ENCODE results near the gene MFSD11. TPM values are rescaled to one million over a fixed set of nuclear protein-coding genes. Genes with fewer than 3 reads are reported as not detected.
A peak's percentile ranks its signal among the peaks of the same experiment; 100 is the strongest.
"Not testable (repeated sequence)": the region's sequence is repeated elsewhere in the genome, so short reads cannot be mapped to it uniquely, and the experiment has no call there.

The MFSD11 gene
- total RNA-seq, 1 experiment from 2014 or later: 16.6 TPM

DNA sequence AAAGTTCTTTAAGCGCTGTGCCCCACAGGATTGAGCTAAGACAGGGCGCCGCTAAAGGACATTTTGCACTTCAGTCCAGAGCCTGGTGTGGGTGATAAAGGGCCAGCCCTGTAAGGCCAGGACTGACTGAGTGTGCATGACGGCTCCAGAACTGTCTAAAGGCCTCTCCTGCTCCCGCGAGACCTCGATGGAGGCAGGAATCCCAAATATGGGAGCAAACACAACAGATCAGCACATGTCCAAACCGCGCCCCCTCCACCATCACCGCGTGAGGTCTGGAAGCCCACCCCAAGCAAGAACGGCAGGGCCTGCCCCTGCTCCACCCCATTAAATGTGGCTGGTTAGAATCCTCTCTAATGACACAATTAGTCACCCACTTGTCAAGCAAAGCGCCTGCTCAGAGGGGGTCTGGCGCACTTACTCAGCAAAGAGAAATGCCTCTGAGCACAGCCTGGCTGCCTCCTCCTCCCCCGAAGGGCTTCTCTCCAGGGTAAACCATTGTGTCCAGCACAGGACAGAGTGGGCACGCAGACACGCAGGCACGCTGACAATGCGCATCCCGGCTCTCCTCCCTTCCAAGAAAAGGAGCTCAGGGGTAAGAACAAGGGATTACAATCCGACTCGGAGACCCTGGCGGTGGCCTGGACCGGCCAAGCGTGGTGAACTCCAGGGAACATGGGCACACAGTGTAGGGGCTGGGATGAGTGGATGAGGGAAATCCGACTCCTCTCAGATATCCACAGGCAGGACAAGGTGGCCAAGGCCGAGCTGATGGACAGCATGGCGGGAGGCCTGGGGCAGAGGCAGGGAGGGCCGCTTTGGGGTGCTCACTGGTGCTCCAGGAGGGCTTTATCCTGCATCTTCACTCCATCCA lies 28.6 kb upstream of the MFSD11 start:
- DNase-seq (peak; percentile 88), ATAC-seq (peak; percentile 74)
- Histone ChIP-seq H3K27ac (ENCODE audit: low read length) (peak overlapping the region; percentile 64), H3K4me1 (ENCODE audit: insufficient read depth, low read length) (peaks cover 25% of the 10 kb centered on the region), H3K9ac (ENCODE audit: low read length) (peak overlapping the region; percentile 64), H2AFZ (ENCODE audit: low read length) (peak overlapping the region; percentile 66), H3K36me3 (ENCODE audit: low read depth, low read length) (peaks cover 8% of the 10 kb centered on the region; the same call in 1 of the 2 replicates), H3K4me3 (ENCODE audit: low read length) (peak overlapping the region; percentile 73), H3K9me3 (ENCODE audit: low read length) (no peaks in the 10 kb centered on the region), H4K20me1 (ENCODE audit: low read length) (no peaks in the 10 kb centered on the region), H3F3A (ENCODE audit: low read length, unreplicated experiment) (no peaks in the 10 kb centered on the region), H3K9me2 (replicated peaks; ENCODE audit: low read length) (no peaks in the 10 kb centered on the region), H3K79me2 (ENCODE audit: low read length) (peaks cover 36% of the 10 kb centered on the region), H3K4me2 (ENCODE audit: low read length) (peak overlapping the region; percentile 89), H3K27me3 (ENCODE audit: low read length) (no peaks in the 10 kb centered on the region)
- BruUV-seq (replicated peaks): TSS peak; percentile 95
- TF ChIP-seq EZH2 (IDR thresholded peaks at IDR 0.05; ENCODE audit: low read length, unreplicated experiment): no peak
- TF ChIP-seq, protein P1, sequence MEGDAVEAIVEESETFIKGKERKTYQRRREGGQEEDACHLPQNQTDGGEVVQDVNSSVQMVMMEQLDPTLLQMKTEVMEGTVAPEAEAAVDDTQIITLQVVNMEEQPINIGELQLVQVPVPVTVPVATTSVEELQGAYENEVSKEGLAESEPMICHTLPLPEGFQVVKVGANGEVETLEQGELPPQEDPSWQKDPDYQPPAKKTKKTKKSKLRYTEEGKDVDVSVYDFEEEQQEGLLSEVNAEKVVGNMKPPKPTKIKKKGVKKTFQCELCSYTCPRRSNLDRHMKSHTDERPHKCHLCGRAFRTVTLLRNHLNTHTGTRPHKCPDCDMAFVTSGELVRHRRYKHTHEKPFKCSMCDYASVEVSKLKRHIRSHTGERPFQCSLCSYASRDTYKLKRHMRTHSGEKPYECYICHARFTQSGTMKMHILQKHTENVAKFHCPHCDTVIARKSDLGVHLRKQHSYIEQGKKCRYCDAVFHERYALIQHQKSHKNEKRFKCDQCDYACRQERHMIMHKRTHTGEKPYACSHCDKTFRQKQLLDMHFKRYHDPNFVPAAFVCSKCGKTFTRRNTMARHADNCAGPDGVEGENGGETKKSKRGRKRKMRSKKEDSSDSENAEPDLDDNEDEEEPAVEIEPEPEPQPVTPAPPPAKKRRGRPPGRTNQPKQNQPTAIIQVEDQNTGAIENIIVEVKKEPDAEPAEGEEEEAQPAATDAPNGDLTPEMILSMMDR (conservative IDR thresholded peaks at IDR 0.05; ENCODE audit: low read depth, low read length): no peak
- ChIA-PET POLR2A (ENCODE audit: unreplicated experiment) (interaction anchor here (0.5 to 0.6 kb wide), 3 partner anchors 19 to 209 kb away, joined by 3 to 12 read pairs (median 9); no protein-coding TSS in a partner anchor), CTCF (no interaction called here)
- intact Hi-C loops (cut with micrococcal nuclease): no loop called here

DNA sequence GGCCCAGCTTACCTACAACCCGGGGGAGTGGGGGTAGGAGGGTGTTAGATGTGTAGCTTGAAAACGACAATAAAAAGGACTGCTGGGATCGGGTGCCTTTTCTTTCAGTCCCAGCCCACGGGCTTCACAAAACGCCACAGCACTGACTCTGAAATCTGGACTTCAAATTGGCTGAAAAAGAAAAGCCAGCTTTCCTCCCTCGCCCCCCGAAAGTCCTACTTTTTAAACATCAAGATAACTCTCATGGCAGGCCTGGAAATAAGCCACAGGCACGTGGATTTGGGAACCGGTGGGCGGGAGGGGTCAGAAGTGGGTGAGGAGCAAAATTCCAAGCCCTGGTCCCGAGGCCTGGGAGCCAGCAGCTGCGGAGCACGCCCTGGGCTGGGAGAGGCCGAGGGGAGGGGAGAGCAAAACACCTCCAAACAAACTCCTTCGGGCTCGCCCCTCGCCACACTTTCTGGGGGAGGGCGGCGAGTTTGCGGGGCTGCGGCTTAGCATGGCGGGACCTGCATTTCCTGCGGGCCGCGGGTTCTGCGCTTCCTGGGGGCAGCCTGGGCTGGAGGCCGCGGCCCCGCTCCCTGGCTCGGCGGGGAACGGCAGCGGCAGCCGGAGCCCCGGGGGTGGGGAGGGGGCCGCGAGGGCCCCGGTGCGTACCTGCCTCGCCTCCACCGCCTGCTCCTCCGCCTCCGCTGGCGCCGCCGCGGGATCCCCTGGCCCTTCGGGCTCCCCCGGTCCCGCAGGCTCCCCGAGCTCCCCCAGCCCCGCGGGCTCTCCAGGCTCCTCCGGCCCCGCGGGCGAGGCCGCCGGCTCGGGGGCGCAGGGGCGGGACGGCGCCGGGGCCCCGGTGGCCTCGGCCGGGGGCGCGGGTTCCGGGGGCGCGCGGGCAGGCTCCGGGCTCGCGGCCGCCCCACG lies 27.7 kb upstream of the MFSD11 start:
- Histone ChIP-seq H2AFZ (ENCODE audit: low read length) (peak overlapping the region; percentile 66), H3K36me3 (ENCODE audit: low read depth, low read length) (peaks cover 14% of the 10 kb centered on the region; the same call in 1 of the 2 replicates), H3K4me3 (ENCODE audit: low read length) (peak overlapping the region; percentile 73), H3K9ac (ENCODE audit: low read length) (peak overlapping the region; percentile 64), H3K4me2 (ENCODE audit: low read length) (peak overlapping the region; percentile 89), H3K27ac (ENCODE audit: low read length) (peak overlapping the region; percentile 64), H3K4me1 (ENCODE audit: insufficient read depth, low read length) (peaks cover 25% of the 10 kb centered on the region), H3K79me2 (ENCODE audit: low read length) (peaks cover 36% of the 10 kb centered on the region)
- H3K9me3 ChIP-seq (ENCODE audit: low read length); H3K27me3 ChIP-seq (ENCODE audit: low read length); H3F3A ChIP-seq (ENCODE audit: low read length, unreplicated experiment); H4K20me1 ChIP-seq (ENCODE audit: low read length); H3K9me2 ChIP-seq (replicated peaks; ENCODE audit: low read length); DNase-seq; BruUV-seq (replicated peaks): not testable (repeated sequence)
- POLR2A ChIA-PET (ENCODE audit: unreplicated experiment): interaction anchor here (0.6 kb wide), 4 partner anchors 12 to 210 kb away, joined by 3 to 9 read pairs (median 3); no protein-coding TSS in a partner anchor
- intact Hi-C loops (cut with micrococcal nuclease): loop anchor here (5.0 to 10.0 kb wide), 3 partner anchors 38 to 145 kb away; partner anchors contain the start of gene ST6GALNAC1
- ATAC-seq: peak; percentile 19
- CTCF ChIA-PET: interaction anchor here (0.5 kb wide), 1 partner anchor 15 kb away, joined by 4 read pairs; no protein-coding TSS in a partner anchor

DNA sequence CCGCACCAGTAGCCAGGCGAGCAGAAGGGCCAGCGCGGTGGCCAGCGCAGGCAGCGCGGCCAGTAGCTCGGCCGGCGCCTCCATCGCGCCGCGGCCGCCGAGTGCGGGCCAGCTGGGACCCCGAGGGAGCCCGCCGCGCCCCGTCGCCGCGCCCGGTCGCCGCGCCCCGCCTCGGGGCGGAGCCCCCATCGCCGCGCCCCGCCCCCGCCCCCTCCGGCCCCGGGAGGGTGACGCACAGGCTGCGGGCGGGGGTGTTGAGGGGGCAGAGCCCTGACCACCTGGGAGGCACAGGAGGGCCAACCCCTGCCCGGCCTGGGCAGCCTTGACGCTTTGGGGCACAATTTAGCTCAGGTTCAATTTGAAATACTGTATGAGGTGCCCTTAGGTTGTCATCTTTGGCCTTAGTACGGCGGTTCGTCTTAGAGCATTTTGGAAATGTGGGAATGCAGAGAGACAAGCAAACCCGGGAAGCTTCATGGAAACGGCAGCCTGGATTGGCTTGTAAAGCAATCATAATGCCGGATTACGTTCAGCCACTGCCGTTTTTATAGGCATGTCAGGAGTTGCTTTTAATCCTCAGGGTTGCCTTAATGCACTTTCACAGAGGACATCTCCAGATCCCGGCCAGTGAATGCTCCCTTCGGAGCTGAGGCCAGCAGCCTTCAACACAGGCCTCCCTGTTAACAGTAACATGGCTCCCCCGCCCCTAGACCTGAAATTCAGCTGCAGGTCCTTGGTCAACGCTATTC lies 26.9 kb upstream of the MFSD11 start, which contains the start of gene MXRA7:
Gene MXRA7 (minus strand): TSS at position 103 of the 749 bp plus-strand sequence. CDS start 19 bp downstream, at position 84.
- H3K9me3 ChIP-seq (ENCODE audit: low read length): no peaks in the 10 kb centered on the region
- H3F3A ChIP-seq (ENCODE audit: low read length, unreplicated experiment): no peaks in the 10 kb centered on the region
- DNase-seq (peak; percentile 78), ATAC-seq (peak; percentile 54)
- no TSS peak for BruUV-seq (replicated peaks)
- TF ChIP-seq, protein P1 (conservative IDR thresholded peaks at IDR 0.05; ENCODE audit: low read depth, low read length): no peak
- no peak for TF ChIP-seq EZH2phosphoT487 (IDR thresholded peaks at IDR 0.05; ENCODE audit: borderline replicate concordance, low read length)
- TF ChIP-seq EZH2 (IDR thresholded peaks at IDR 0.05; ENCODE audit: low read length, unreplicated experiment): no peak
- H3K9ac ChIP-seq (ENCODE audit: low read length): peak within 1 kb of the TSS; percentile 64
- H3K4me2 ChIP-seq (ENCODE audit: low read length): peak within 1 kb of the TSS; percentile 89
- H3K4me1 ChIP-seq (ENCODE audit: insufficient read depth, low read length): peaks cover 25% of the 10 kb centered on the region
- peak within 1 kb of the TSS; percentile 73 for H3K4me3 ChIP-seq (ENCODE audit: low read length)
- H3K9me2 ChIP-seq (replicated peaks; ENCODE audit: low read length): no peaks in the 10 kb centered on the region
- POLR2A ChIA-PET (ENCODE audit: unreplicated experiment): interaction anchor here (0.6 kb wide), 2 partner anchors 13 to 22 kb away, joined by 3 read pairs; no protein-coding TSS in a partner anchor
- no peaks in the 10 kb centered on the region for H4K20me1 ChIP-seq (ENCODE audit: low read length)
- peaks cover 20% of the 10 kb centered on the region; the same call in 1 of the 2 replicates for H3K36me3 ChIP-seq (ENCODE audit: low read depth, low read length)
- no peaks in the 10 kb centered on the region for H3K27me3 ChIP-seq (ENCODE audit: low read length)
- H3K79me2 ChIP-seq (ENCODE audit: low read length): peaks cover 36% of the 10 kb centered on the region
- intact Hi-C loops (cut with micrococcal nuclease): loop anchor here (1.0 to 10.0 kb wide), 4 partner anchors 15 to 146 kb away; partner anchors contain the start of genes JMJD6, METTL23 and ST6GALNAC1
- H2AFZ ChIP-seq (ENCODE audit: low read length): peak within 1 kb of the TSS; percentile 79
- CTCF ChIA-PET: no interaction called here
- H3K27ac ChIP-seq (ENCODE audit: low read length): peak within 1 kb of the TSS; percentile 64

DNA sequence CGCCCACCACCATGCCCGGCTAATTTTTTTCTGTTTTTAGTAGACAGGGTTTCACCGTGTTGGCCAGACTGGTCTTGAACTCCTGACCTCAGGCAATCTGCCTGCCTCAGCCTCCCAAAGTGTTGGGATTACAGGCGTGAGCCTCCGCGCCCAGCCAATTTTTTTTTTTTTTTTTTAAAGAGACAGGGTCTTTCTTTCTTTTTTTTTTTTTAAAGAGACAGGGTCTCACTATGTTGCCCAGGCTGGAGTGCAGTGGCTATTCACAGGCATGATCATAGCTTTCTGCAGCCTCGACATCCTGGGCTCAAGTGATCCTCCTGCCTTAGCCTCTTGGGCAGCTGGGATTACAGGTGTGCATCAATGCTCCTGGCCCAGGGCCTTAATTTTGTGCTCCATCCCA lies 25.6 kb upstream of the MFSD11 start:
- H3K27ac ChIP-seq (ENCODE audit: low read length); ATAC-seq; POLR2A ChIA-PET (ENCODE audit: unreplicated experiment); H3K4me2 ChIP-seq (ENCODE audit: low read length); H3F3A ChIP-seq (ENCODE audit: low read length, unreplicated experiment); H3K27me3 ChIP-seq (ENCODE audit: low read length); H3K9me3 ChIP-seq (ENCODE audit: low read length); H3K9me2 ChIP-seq (replicated peaks; ENCODE audit: low read length); CTCF ChIA-PET; BruUV-seq (replicated peaks); H3K9ac ChIP-seq (ENCODE audit: low read length); H3K4me3 ChIP-seq (ENCODE audit: low read length); H4K20me1 ChIP-seq (ENCODE audit: low read length); H2AFZ ChIP-seq (ENCODE audit: low read length); DNase-seq: not testable (repeated sequence)
- peaks cover 26% of the 10 kb centered on the region; the same call in 1 of the 2 replicates for H3K36me3 ChIP-seq (ENCODE audit: low read depth, low read length)
- peaks cover 28% of the 10 kb centered on the region for H3K79me2 ChIP-seq (ENCODE audit: low read length)
- intact Hi-C loops (cut with micrococcal nuclease): loop anchor here (5.0 to 10.0 kb wide), 3 partner anchors 40 to 148 kb away; partner anchors contain the start of gene ST6GALNAC1
- H3K4me1 ChIP-seq (ENCODE audit: insufficient read depth, low read length): peaks cover 25% of the 10 kb centered on the region
